ENCODE results near the gene RPL22L1. TPM values are rescaled to one million over a fixed set of nuclear protein-coding genes. Genes with fewer than 3 reads are reported as not detected.

Gene RPL22L1
- total and polyA plus RNA-seq, 2 donors from 2014 or later = 34.1 to 45.1 TPM

DNA sequence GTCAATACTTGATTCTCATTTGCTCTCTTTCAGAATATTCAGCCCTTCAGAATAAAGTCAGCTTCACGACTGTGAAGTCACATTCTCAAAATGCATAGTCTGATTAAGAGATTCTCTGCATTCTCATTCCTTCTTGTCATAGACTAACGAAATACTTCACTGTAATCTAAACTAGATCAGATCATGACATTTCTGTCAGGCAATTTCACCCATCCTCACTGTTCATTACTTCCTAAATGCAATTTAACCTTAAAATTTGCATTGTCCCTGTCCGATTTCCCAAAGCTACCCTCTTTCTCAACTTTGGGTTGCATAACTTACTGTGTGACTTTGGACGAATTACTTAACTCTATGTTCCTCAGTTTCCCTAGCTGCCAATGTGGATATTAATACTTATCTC is 6.2 kb downstream of the RPL22L1 start:
- Histone ChIP-seq H3K9me3 (ENCODE audit: control insufficient read depth in 2 of 3, insufficient read depth in 1 of 3, low read length in 3 of 3) (no peaks in the 10 kb centered on the region), H3K36me3 (ENCODE audit: control insufficient read depth in 2 of 3, insufficient read depth in 3 of 3, low read length in 3 of 3) (peaks cover 2 to 24% (median 11%) of the 10 kb centered on the region in 3 donors), H3K4me1 (ENCODE audit: control insufficient read depth in 2 of 3, insufficient read depth in 2 of 3, low read depth in 1 of 3, low read length in 3 of 3) (peaks cover 0 to 8% (median 3%) of the 10 kb centered on the region in 3 donors), H3K4me3 (ENCODE audit: low read length in 3 of 3) (no peak overlapping the region), H3K27me3 (ENCODE audit: control insufficient read depth, insufficient read depth, low read length) (no peaks in the 10 kb centered on the region), H3K9ac (ENCODE audit: low read length in 3 of 3) (no peak overlapping the region), H3K27ac (ENCODE audit: low read depth in 2 of 2, low read length in 2 of 2) (no peak overlapping the region)
- TF ChIP-seq, protein P1, sequence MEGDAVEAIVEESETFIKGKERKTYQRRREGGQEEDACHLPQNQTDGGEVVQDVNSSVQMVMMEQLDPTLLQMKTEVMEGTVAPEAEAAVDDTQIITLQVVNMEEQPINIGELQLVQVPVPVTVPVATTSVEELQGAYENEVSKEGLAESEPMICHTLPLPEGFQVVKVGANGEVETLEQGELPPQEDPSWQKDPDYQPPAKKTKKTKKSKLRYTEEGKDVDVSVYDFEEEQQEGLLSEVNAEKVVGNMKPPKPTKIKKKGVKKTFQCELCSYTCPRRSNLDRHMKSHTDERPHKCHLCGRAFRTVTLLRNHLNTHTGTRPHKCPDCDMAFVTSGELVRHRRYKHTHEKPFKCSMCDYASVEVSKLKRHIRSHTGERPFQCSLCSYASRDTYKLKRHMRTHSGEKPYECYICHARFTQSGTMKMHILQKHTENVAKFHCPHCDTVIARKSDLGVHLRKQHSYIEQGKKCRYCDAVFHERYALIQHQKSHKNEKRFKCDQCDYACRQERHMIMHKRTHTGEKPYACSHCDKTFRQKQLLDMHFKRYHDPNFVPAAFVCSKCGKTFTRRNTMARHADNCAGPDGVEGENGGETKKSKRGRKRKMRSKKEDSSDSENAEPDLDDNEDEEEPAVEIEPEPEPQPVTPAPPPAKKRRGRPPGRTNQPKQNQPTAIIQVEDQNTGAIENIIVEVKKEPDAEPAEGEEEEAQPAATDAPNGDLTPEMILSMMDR (IDR thresholded peaks at IDR 0.05; ENCODE audit: borderline replicate concordance, extremely low read depth, insufficient read depth) = no peak
- FAIRE-seq (no peak), DNase-seq (no peak)
- intact Hi-C loops (cut with DNase I) = no loop called here

DNA sequence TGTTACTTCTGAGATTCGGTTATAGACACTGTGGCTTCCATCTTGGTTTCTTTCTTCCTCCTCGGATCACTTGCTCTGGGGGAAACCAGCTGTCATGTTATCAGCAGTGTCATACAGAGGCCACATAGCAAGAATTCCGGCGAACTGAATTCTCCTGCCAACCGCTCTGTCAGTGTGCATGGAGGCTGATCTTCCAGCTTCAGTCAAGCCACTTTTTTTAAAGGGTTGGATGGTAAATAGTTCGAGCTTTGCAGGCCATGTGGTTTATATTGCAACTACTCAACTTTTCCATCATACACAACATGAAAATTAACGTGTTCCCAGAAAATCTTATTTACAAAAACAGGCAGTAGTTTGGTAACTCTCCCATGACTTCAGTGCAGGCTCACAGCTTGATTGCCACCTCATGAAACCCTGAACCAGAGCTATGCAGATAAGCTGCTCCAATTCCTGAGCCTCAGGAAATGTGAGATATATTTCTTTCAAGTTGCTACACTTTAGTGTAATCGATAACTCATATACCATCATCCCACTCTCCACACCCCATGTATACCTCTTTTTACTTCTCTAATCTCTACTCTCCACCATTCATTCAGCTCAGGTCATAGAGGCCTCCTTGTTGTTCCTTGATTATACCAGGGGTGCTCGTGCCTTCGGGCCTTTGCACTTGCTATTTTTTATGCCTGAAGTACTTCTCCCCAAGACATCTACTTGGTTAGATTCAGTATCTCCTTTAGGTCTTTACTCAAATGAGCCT is 7.2 kb downstream of the RPL22L1 start:
- H3K9ac ChIP-seq (ENCODE audit: low read length in 3 of 3) = no peak overlapping the region
- peaks cover 2 to 24% (median 11%) of the 10 kb centered on the region in 3 donors for H3K36me3 ChIP-seq (ENCODE audit: control insufficient read depth in 2 of 3, insufficient read depth in 3 of 3, low read length in 3 of 3)
- H3K4me3 ChIP-seq (ENCODE audit: low read length in 3 of 3) = no peak overlapping the region
- DNase-seq (peak in 3 of 5 donors; percentile 43 to 74 (median 48)), FAIRE-seq (no peak)
- no peaks in the 10 kb centered on the region for H3K9me3 ChIP-seq (ENCODE audit: control insufficient read depth in 2 of 3, insufficient read depth in 1 of 3, low read length in 3 of 3)
- peaks cover 0 to 6% (median 0%) of the 10 kb centered on the region in 3 donors for H3K4me1 ChIP-seq (ENCODE audit: control insufficient read depth in 2 of 3, insufficient read depth in 2 of 3, low read depth in 1 of 3, low read length in 3 of 3)
- no peaks in the 10 kb centered on the region for H3K27me3 ChIP-seq (ENCODE audit: control insufficient read depth, insufficient read depth, low read length)
- intact Hi-C loops (cut with DNase I) = no loop called here
- TF ChIP-seq, protein P1 (IDR thresholded peaks at IDR 0.05; ENCODE audit: borderline replicate concordance, extremely low read depth, insufficient read depth) = no peak
- H3K27ac ChIP-seq (ENCODE audit: low read depth in 2 of 2, low read length in 2 of 2) = no peak overlapping the region

DNA sequence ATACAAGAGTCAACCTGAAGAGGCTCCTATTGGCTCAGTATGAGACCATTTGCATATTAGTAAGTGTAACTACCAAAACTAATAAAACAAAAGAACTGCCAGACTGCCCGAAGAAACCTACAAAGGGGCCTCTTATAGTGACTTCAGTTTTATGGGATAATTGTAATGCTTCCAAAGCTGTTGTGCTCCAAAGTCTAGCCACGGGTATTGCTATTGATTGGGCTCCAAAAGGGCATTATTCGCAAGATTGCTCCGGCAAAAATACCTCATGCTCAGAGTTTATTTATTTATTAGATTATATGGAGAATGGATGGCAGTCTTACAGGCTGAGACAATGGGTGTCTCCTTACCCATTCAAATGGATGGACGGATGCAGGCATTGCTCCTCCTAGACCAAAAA is 11.4 kb downstream of the RPL22L1 start:
- no peaks in the 10 kb centered on the region for H3K36me3 ChIP-seq (ENCODE audit: control insufficient read depth in 2 of 3, insufficient read depth in 3 of 3, low read length in 3 of 3)
- no peaks in the 10 kb centered on the region for H3K9me3 ChIP-seq (ENCODE audit: control insufficient read depth in 2 of 3, insufficient read depth in 1 of 3, low read length in 3 of 3)
- H3K4me1 ChIP-seq (ENCODE audit: control insufficient read depth in 2 of 3, insufficient read depth in 2 of 3, low read depth in 1 of 3, low read length in 3 of 3) = no peaks in the 10 kb centered on the region
- FAIRE-seq = no peak
- intact Hi-C loops (cut with DNase I) = no loop called here
- DNase-seq = no peak
- TF ChIP-seq, protein P1 (IDR thresholded peaks at IDR 0.05; ENCODE audit: borderline replicate concordance, extremely low read depth, insufficient read depth) = no peak
- H3K27ac ChIP-seq (ENCODE audit: low read depth in 2 of 2, low read length in 2 of 2) = no peak overlapping the region
- H3K4me3 ChIP-seq (ENCODE audit: low read length in 3 of 3) = no peak overlapping the region
- no peak overlapping the region for H3K9ac ChIP-seq (ENCODE audit: low read length in 3 of 3)
- H3K27me3 ChIP-seq (ENCODE audit: control insufficient read depth, insufficient read depth, low read length) = no peaks in the 10 kb centered on the region

All from kidney (tissue), 14 donors.